SK-N-SH (cell line): ENCODE measurements around the gene INS. TPM values are rescaled to one million over a fixed set of nuclear protein-coding genes. Genes with fewer than 3 reads are reported as not detected.

Experiments
- CTCF ChIA-PET: fragments of 300-600, 350-600 bp; formaldehyde crosslinking; extraction: SDS; loops from one replicate; lab custom pipeline; 2021; lab: Yijun Ruan, JAX
- POLR2A ChIA-PET: fragments of 350-600 bp; sonication (Branson Sonifier 250); formaldehyde crosslinking; extraction: SDS; loops from one replicate; lab custom pipeline; 2020; ENCODE audit warnings: antibody characterized with exemption, inconsistent platforms; lab: Yijun Ruan, JAX
- DNase-seq: peaks from one replicate; pipeline ENCODE4 v3.0.0; 2012
- H2AFZ ChIP-seq: fragments of 200-600 bp; sonication (generic); 2 replicates; pipeline ENCODE4 v1.8.1; 2016; ENCODE audit warnings: antibody characterized with exemption, mild to moderate bottlenecking, low read depth
- H3F3A ChIP-seq: fragments of 200-600 bp; sonication (generic); replicated peaks from 2 replicates; pipeline ENCODE3; 2016; ENCODE audit warnings: antibody characterized with exemption, mild to moderate bottlenecking; ENCODE audit not compliant: insufficient read depth
- H3K27ac ChIP-seq, 2 experiments: fragments of 200-500 bp in 1 of 2; fragments of 200-600 bp in 1 of 2; sonication (Bioruptor generic) in 1 of 2; sonication (generic), shearing (Covaris generic) in 1 of 2; 2 replicates each; pipeline versions ENCODE4 v1.5.1 to v1.6.1; 2014 to 2016; ENCODE audit warnings: low read depth in 2 of 2, inconsistent platforms in 1 of 2, low read length in 1 of 2, mild to moderate bottlenecking in 1 of 2, mixed read lengths in 1 of 2
- H3K27me3 ChIP-seq: fragments of 200-600 bp; sonication (generic), shearing (Covaris generic); 2 replicates; pipeline ENCODE4 v1.6.1; 2016; ENCODE audit warnings: mixed run types; ENCODE audit not compliant: insufficient read depth
- H3K36me3 ChIP-seq, 2 experiments: fragments of 200-500 bp in 1 of 2; fragments of 200-600 bp in 1 of 2; sonication (Bioruptor generic) in 1 of 2; sonication (generic) in 1 of 2; replicated peaks in 1 of 2; 2 replicates each; pipeline versions ENCODE3 to v1.5.1; 2014 to 2016; ENCODE audit warnings: low read length in 1 of 2, mild to moderate bottlenecking in 1 of 2; ENCODE audit not compliant: insufficient read depth in 2 of 2, control insufficient read depth in 1 of 2
- H3K4me1 ChIP-seq, 2 experiments: fragments of 200-500 bp in 1 of 2; fragments of 200-600 bp in 1 of 2; sonication (Bioruptor generic) in 1 of 2; sonication (generic), shearing (Covaris generic) in 1 of 2; 2 replicates each; pipeline versions ENCODE4 v1.5.1 to v1.6.1; 2014 to 2016; ENCODE audit warnings: low read depth in 1 of 2, low read length in 1 of 2, mixed run types in 1 of 2; ENCODE audit not compliant: insufficient read depth in 2 of 2, control insufficient read depth in 1 of 2
- H3K4me2 ChIP-seq: fragments of 200-600 bp; sonication (generic), shearing (Covaris generic); 2 replicates; pipeline ENCODE4 v1.6.1; 2017; ENCODE audit warnings: mixed run types
- H3K4me3 ChIP-seq, 2 experiments: fragments of 200-500 bp in 1 of 2; fragments of 200-600 bp in 1 of 2; sonication (Bioruptor generic) in 1 of 2; sonication (generic), shearing (Covaris generic) in 1 of 2; 2 replicates each; pipeline versions ENCODE4 v1.5.1 to v1.8.1; 2014 to 2016; ENCODE audit warnings: low read depth in 2 of 2, inconsistent platforms in 1 of 2, low read length in 1 of 2, mild to moderate bottlenecking in 1 of 2, mixed read lengths in 1 of 2, moderate library complexity in 1 of 2
- H3K79me2 ChIP-seq: fragments of 200-600 bp; sonication (generic); 2 replicates; pipeline ENCODE4 v1.8.1; 2017; ENCODE audit warnings: mild to moderate bottlenecking; ENCODE audit not compliant: insufficient read depth
- H3K9ac ChIP-seq: fragments of 200-600 bp; sonication (generic); 2 replicates; pipeline ENCODE4 v1.6.1; 2017; ENCODE audit warnings: mixed run types
- H3K9me2 ChIP-seq: fragments of 200-600 bp; sonication (generic); 2 replicates; pipeline ENCODE4 v1.6.1; 2017; ENCODE audit warnings: mixed run types
- H3K9me3 ChIP-seq: fragments of 200-600 bp; sonication (generic); 2 replicates; pipeline ENCODE4 v1.6.1; 2017; ENCODE audit warnings: mixed run types, mild to moderate bottlenecking, moderate library complexity
- H4K20me1 ChIP-seq: fragments of 200-600 bp; sonication (generic); 2 replicates; pipeline ENCODE4 v1.6.1; 2017; ENCODE audit warnings: mild to moderate bottlenecking, mixed run types; ENCODE audit not compliant: insufficient read depth
- CTCF ChIP-seq: fragments of 200-600 bp; sonication (generic); IDR thresholded peaks from 2 replicates; pipeline ENCODE4 v1.6.1; 2017; ENCODE audit warnings: antibody characterized with exemption, mild to moderate bottlenecking, moderate library complexity
- FOSL2 ChIP-seq: IDR thresholded peaks from 2 replicates; pipeline ENCODE4 v1.4.0; 2012; ENCODE audit warnings: low read depth, mild to moderate bottlenecking, moderate library complexity, borderline replicate concordance
- JUND ChIP-seq: IDR thresholded peaks from 2 replicates; pipeline ENCODE4 v1.4.0; 2012
- NFIC ChIP-seq: IDR thresholded peaks from 2 replicates; pipeline ENCODE4 v1.4.0; 2012; ENCODE audit warnings: borderline replicate concordance
- NRF1 ChIP-seq: IDR thresholded peaks from 2 replicates; pipeline ENCODE4 v1.6.1; 2012; ENCODE audit warnings: low read depth, mild to moderate bottlenecking, low read length
- POLR2AphosphoS5 ChIP-seq: IDR thresholded peaks from 2 replicates; pipeline ENCODE4 v1.6.1; 2012; ENCODE audit warnings: low read depth, low read length
- REST ChIP-seq: IDR thresholded peaks from 2 replicates; pipeline ENCODE4 v1.6.1; 2012; ENCODE audit warnings: mild to moderate bottlenecking, low read depth, low read length, moderate library complexity
- TEAD4 ChIP-seq: IDR thresholded peaks from 2 replicates; pipeline ENCODE4 v1.4.0; 2012; ENCODE audit warnings: mild to moderate bottlenecking, borderline replicate concordance; ENCODE audit not compliant: insufficient read depth
- USF1 ChIP-seq: IDR thresholded peaks from 2 replicates; pipeline ENCODE4 v1.4.0; 2012; ENCODE audit warnings: low read depth, borderline replicate concordance
- USF2 ChIP-seq: fragments of 150-350 bp; IDR thresholded peaks from 2 replicates; pipeline ENCODE4 v1.6.1; 2017; ENCODE audit warnings: antibody characterized with exemption, low read length, low read depth, borderline replicate concordance
- YY1 ChIP-seq: IDR thresholded peaks from 2 replicates; pipeline ENCODE4 v1.4.0; 2012; ENCODE audit warnings: low read depth, mild to moderate bottlenecking
- WGBS: methylation state at CpG from one replicate; pipeline ENCODE4 v1.1.6; 2017; ENCODE audit warnings: low lambda C conversion rate; 5-methylcytosine and 5-hydroxymethylcytosine counted together
- polyA plus RNA-seq, 3 experiments: library from polyadenylated mRNA; depleted of rRNA; stranded (reverse); fragments of >200 nt; gene quantifications; 2 replicates each; pipeline ENCODE4 v1.2.3, GENCODE V29; 2012

Gene INS
- polyA plus RNA-seq, 1 of the 3 experiments (the other 2 are of a cell fraction): not detected

DNA sequence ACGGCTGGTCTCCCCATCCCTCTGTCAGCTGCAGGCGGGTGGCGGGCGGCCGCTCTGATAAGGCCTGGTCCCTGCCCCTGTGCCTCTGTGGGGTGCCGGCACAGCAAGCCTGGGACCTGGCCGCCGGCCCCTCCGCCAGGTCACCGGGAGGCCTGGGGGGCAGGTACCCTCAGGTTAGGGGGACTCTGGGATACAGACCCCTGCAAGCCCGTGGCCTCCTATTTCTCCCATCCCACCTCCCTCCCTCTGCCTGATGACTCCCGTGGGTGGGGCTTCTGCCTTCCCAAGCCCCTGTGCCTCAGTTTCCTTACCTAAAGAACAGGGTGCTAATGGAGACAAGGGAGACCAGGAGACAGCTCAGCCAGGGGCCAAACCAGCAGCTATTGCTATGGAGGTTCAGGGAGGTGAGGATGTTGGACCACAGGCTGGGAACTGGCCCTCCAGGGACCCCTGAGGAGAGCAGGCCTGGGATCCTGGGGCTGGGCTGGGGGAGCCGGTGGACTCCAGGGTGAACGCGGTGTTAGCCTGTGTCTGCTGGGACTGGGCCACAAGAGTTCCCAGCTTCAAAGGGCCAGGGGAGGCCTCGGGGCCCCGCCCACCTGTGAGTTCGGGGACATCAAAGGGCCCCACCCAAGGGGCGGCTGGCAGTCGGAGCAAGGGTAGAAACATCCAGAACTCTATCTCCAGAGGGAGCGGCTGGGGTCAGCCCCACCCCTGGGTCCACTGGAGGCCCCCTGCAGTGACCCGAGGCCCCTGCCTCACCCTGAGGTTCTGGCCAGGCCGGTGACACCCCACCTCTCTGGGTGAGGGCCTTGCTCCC lies 42.6 kb upstream of the INS start:
- ChIA-PET POLR2A (interaction anchor here (0.8 kb wide), 1 partner anchor 9 kb away, joined by 3 read pairs; no protein-coding TSS in a partner anchor), CTCF (interaction anchor here (1.1 to 7.9 kb wide), 6 partner anchors 9 to 330 kb away, joined by 3 to 143 read pairs (median 4); no protein-coding TSS in a partner anchor)
- Histone ChIP-seq H3K9me3 (no peaks in the 10 kb centered on the region), H3K79me2 (no peaks in the 10 kb centered on the region), H3K36me3 (no peaks in the 10 kb centered on the region), H3K4me3 (no peak overlapping the region), H3K4me1 (peaks cover 0 to 9% of the 10 kb centered on the region in 2 experiments; a peak in 1 of 4 replicates), H3K27me3 (no peaks in the 10 kb centered on the region), H3K9me2 (no peaks in the 10 kb centered on the region), H3K27ac (no peak overlapping the region), H4K20me1 (no peaks in the 10 kb centered on the region), H3F3A (no peaks in the 10 kb centered on the region), H2AFZ (no peak overlapping the region), H3K4me2 (no peak overlapping the region), H3K9ac (no peak overlapping the region)
- 82% methylated on average over 14 of the region's 23 CpGs for WGBS
- TF ChIP-seq USF1 (no peak), USF2 (no peak), NFIC (no peak), CTCF (no peak), POLR2AphosphoS5 (no peak), REST (no peak), FOSL2 (no peak), YY1 (no peak), TEAD4 (no peak), JUND (no peak), NRF1 (no peak)
- DNase-seq: peak; percentile 28
